H9 (cell line): ENCODE results near the gene LRRC3B. TPM values are rescaled to one million over a fixed set of nuclear protein-coding genes. Genes with fewer than 3 reads are reported as not detected.

Experiments
- DNase-seq: peaks from one replicate; pipeline ENCODE4 v3.0.0-alpha.2; 2017
- H2AFZ ChIP-seq: one replicate; pipeline ENCODE4 v1.6.1; 2013; ENCODE audit warnings: mild to moderate bottlenecking, low read length, control low read depth, moderate library complexity
- H2AK5ac ChIP-seq: 2 replicates; pipeline ENCODE4 v1.6.1; 2013; ENCODE audit warnings: low read length, control low read depth, mixed read lengths; ENCODE audit not compliant: insufficient read length
- H2BK120ac ChIP-seq: one replicate; pipeline ENCODE4 v1.6.1; 2013; ENCODE audit warnings: low read depth, mild to moderate bottlenecking, low read length, control low read depth, inconsistent platforms; ENCODE audit not compliant: poor library complexity, severe bottlenecking
- H2BK12ac ChIP-seq: 2 replicates; pipeline ENCODE4 v1.6.1; 2013; ENCODE audit warnings: low read length, control low read depth, mixed read lengths, low read depth; ENCODE audit not compliant: insufficient read length
- H2BK15ac ChIP-seq: 2 replicates; pipeline ENCODE4 v1.6.1; 2013; ENCODE audit warnings: low read depth, low read length, control low read depth
- H2BK20ac ChIP-seq: one replicate; pipeline ENCODE4 v1.6.1; 2013; ENCODE audit warnings: low read depth, mild to moderate bottlenecking, low read length, control low read depth, inconsistent platforms; ENCODE audit not compliant: poor library complexity, severe bottlenecking
- H2BK5ac ChIP-seq: 2 replicates; pipeline ENCODE4 v1.6.1; 2013; ENCODE audit warnings: low read length, control low read depth, mixed read lengths; ENCODE audit not compliant: insufficient read length
- H3K14ac ChIP-seq: 2 replicates; pipeline ENCODE4 v1.6.1; 2013; ENCODE audit warnings: low read length, control low read depth; ENCODE audit not compliant: insufficient read depth
- H3K18ac ChIP-seq: 2 replicates; pipeline ENCODE4 v1.6.1; 2013; ENCODE audit warnings: low read depth, mild to moderate bottlenecking, mixed read lengths, low read length, control low read depth; ENCODE audit not compliant: insufficient read length
- H3K23ac ChIP-seq: 2 replicates; pipeline ENCODE4 v1.6.1; 2013; ENCODE audit warnings: low read length, control low read depth, mixed read lengths, low read depth; ENCODE audit not compliant: insufficient read length
- H3K23me2 ChIP-seq: 2 replicates; pipeline ENCODE4 v1.6.1; 2013; ENCODE audit warnings: low read depth, mild to moderate bottlenecking, mixed read lengths, low read length, control low read depth; ENCODE audit not compliant: insufficient read length, poor library complexity, severe bottlenecking
- H3K27ac ChIP-seq: 2 replicates; pipeline ENCODE4 v1.5.1; 2013; ENCODE audit warnings: low read length, control low read depth, mixed read lengths, low read depth; ENCODE audit not compliant: insufficient read length
- H3K27me3 ChIP-seq: 2 replicates; pipeline ENCODE4 v1.6.1; 2013; ENCODE audit warnings: low read length, control low read depth, inconsistent platforms; ENCODE audit not compliant: insufficient read depth
- H3K4ac ChIP-seq: 2 replicates; pipeline ENCODE4 v1.6.1; 2013; ENCODE audit warnings: low read depth, mild to moderate bottlenecking, control low read depth, inconsistent platforms, low read length, moderate library complexity
- H3K4me1 ChIP-seq: 2 replicates; pipeline ENCODE4 v1.6.1; 2013; ENCODE audit warnings: low read length, control low read depth, inconsistent platforms; ENCODE audit not compliant: insufficient read depth
- H3K4me2 ChIP-seq: 2 replicates; pipeline ENCODE4 v1.6.1; 2013; ENCODE audit warnings: low read length, control low read depth, mixed read lengths; ENCODE audit not compliant: insufficient read length, insufficient read depth
- H3K56ac ChIP-seq: 2 replicates; pipeline ENCODE4 v1.6.1; 2013; ENCODE audit warnings: low read depth, mild to moderate bottlenecking, mixed read lengths, low read length, control low read depth; ENCODE audit not compliant: insufficient read length
- H3K79me1 ChIP-seq: 2 replicates; pipeline ENCODE4 v1.6.1; 2013; ENCODE audit warnings: low read depth, mild to moderate bottlenecking, moderate library complexity, low read length, control low read depth, inconsistent platforms; ENCODE audit not compliant: insufficient read depth, poor library complexity, severe bottlenecking
- H3K79me2 ChIP-seq: 2 replicates; pipeline ENCODE4 v1.6.1; 2013; ENCODE audit warnings: low read length, control low read depth, inconsistent platforms; ENCODE audit not compliant: insufficient read depth
- H3K9ac ChIP-seq: 2 replicates; pipeline ENCODE4 v1.6.1; 2013; ENCODE audit warnings: low read length, control low read depth, mixed read lengths; ENCODE audit not compliant: insufficient read length; ENCODE audit errors: extremely low read depth
- H3K9me3 ChIP-seq: one replicate; pipeline ENCODE4 v1.6.1; 2013; ENCODE audit warnings: low read depth, low read length, inconsistent platforms; ENCODE audit not compliant: control insufficient read depth
- H3T11ph ChIP-seq: one replicate; pipeline ENCODE4 v1.6.1; 2013; ENCODE audit warnings: mild to moderate bottlenecking, low read length, control low read depth, inconsistent platforms
- H4K20me1 ChIP-seq: one replicate; pipeline ENCODE4 v1.6.1; 2013; ENCODE audit not compliant: control insufficient read depth, insufficient read length, insufficient read depth
- H4K5ac ChIP-seq: 2 replicates; pipeline ENCODE4 v1.6.1; 2013; ENCODE audit warnings: low read depth, mild to moderate bottlenecking, mixed read lengths, low read length, control low read depth; ENCODE audit not compliant: insufficient read length
- H4K8ac ChIP-seq: replicated peaks from 2 replicates; pipeline ENCODE4 v1.6.1; 2013; ENCODE audit warnings: low read length, control low read depth, mixed read lengths, low read depth; ENCODE audit not compliant: insufficient read length
- H4K91ac ChIP-seq: 2 replicates; pipeline ENCODE4 v1.6.1; 2013; ENCODE audit warnings: low read depth, mild to moderate bottlenecking, moderate library complexity, mixed read lengths, low read length, control low read depth; ENCODE audit not compliant: insufficient read length
- H3K27ac Mint-ChIP-seq, 3 experiments: 2 replicates in 2 of 3; 3 replicates in 1 of 3; pipeline ENCODE4 v1.8.0; 2020 to 2021; ENCODE audit warnings: mixed read lengths in 3 of 3, mild to moderate bottlenecking in 1 of 3, moderate library complexity in 1 of 3
- H3K27me3 Mint-ChIP-seq: 2 replicates; pipeline ENCODE4 v1.8.0; 2021; ENCODE audit warnings: low read depth, mild to moderate bottlenecking, moderate library complexity, mixed read lengths
- H3K36me3 Mint-ChIP-seq, 3 experiments: 2 replicates in 2 of 3; 3 replicates in 1 of 3; pipeline ENCODE4 v1.8.0; 2020 to 2021; ENCODE audit warnings: low read depth in 3 of 3, mixed read lengths in 3 of 3; ENCODE audit not compliant: insufficient read depth in 1 of 3
- H3K4me1 Mint-ChIP-seq, 2 experiments: 2 replicates each; pipeline ENCODE4 v1.8.0; 2020; ENCODE audit warnings: mixed read lengths in 2 of 2
- H3K4me3 Mint-ChIP-seq, 2 experiments: 2 replicates in 1 of 2; 3 replicates in 1 of 2; pipeline ENCODE4 v1.8.0; 2020 to 2021; ENCODE audit warnings: mild to moderate bottlenecking in 2 of 2, mixed read lengths in 2 of 2, moderate library complexity in 1 of 2
- H3K9me3 Mint-ChIP-seq, 2 experiments: 2 replicates in 1 of 2; 3 replicates in 1 of 2; pipeline ENCODE4 v1.8.0; 2020; ENCODE audit warnings: mild to moderate bottlenecking in 2 of 2, mixed read lengths in 2 of 2, moderate library complexity in 1 of 2
- WGBS: extraction: QIAGEN DNeasy Blood & Tissue Kit; methylation state at CpG from one replicate; pipeline ENCODE4 v1.1.7; 2013; ENCODE audit warnings: missing lambda C conversion rate, low lambda C conversion rate, mixed read lengths; ENCODE audit not compliant: insufficient read length; ENCODE audit errors: extremely low coverage; 5-methylcytosine and 5-hydroxymethylcytosine counted together
- total RNA-seq: library from RNA; stranded (reverse); gene quantifications from 2 replicates; pipeline ENCODE4 v1.2.1, GENCODE V29; 2021
- TF ChIP-seq, protein P1 (sequence below): fragments of 200-600 bp; sonication (generic); conservative IDR thresholded peaks from 3 replicates; pipeline ENCODE4 v1.8.0; 2021; ENCODE audit warnings: antibody characterized with exemption, mild to moderate bottlenecking

The LRRC3B gene
- total RNA-seq, 1 experiment from 2014 or later, result 0.35 TPM

DNA sequence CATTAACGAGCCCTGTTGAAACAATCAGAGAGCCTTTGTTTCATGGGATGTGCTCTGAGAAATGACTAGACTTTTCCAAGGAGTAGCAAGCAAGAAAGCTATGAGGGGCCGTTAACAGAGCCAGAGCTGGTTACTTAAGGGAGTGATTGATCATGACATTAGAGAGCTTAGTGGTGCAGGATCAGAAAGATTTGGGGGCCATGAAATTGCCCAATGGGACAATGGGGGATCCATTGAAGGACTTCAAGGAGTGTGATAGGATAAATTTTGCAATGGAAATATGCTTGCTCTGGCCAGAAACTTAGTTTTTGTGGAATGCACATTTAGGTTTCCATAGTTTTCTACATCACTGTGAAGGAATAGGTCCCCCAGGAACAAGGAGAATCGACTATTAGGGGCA lies 45.6 kb downstream of the LRRC3B start:
- no peaks in the 10 kb centered on the region for H3K4me1 Mint-ChIP-seq
- Histone ChIP-seq H3K4ac (no peak overlapping the region), H3K9me3 (no peaks in the 10 kb centered on the region), H3K27me3 (no peaks in the 10 kb centered on the region), H3K79me1 (no peaks in the 10 kb centered on the region), H3K79me2 (no peaks in the 10 kb centered on the region), H4K91ac (no peak overlapping the region), H3T11ph (no peak overlapping the region), H4K20me1 (no peaks in the 10 kb centered on the region), H3K18ac (no peak overlapping the region), H2BK12ac (no peak overlapping the region), H3K4me2 (no peak overlapping the region), H2BK5ac (no peak overlapping the region), H3K56ac (no peak overlapping the region), H3K27ac (no peak overlapping the region), H2BK20ac (no peak overlapping the region), H3K23me2 (no peaks in the 10 kb centered on the region), H3K4me1 (no peaks in the 10 kb centered on the region), H3K9ac (no peak overlapping the region), H3K23ac (no peak overlapping the region), H3K14ac (no peak overlapping the region), H4K5ac (no peak overlapping the region), H2AK5ac (no peak overlapping the region), H2BK120ac (no peak overlapping the region), H2BK15ac (no peak overlapping the region), H4K8ac (no peak overlapping the region), H2AFZ (no peak overlapping the region)
- H3K27me3 Mint-ChIP-seq, result no peaks in the 10 kb centered on the region
- H3K36me3 Mint-ChIP-seq, result no peaks in the 10 kb centered on the region
- H3K27ac Mint-ChIP-seq, result no peak overlapping the region
- no peaks in the 10 kb centered on the region for H3K9me3 Mint-ChIP-seq
- H3K4me3 Mint-ChIP-seq, result no peak overlapping the region
- no CpG with 5 or more reads among the region's 3 CpGs for WGBS
- TF ChIP-seq, protein P1, sequence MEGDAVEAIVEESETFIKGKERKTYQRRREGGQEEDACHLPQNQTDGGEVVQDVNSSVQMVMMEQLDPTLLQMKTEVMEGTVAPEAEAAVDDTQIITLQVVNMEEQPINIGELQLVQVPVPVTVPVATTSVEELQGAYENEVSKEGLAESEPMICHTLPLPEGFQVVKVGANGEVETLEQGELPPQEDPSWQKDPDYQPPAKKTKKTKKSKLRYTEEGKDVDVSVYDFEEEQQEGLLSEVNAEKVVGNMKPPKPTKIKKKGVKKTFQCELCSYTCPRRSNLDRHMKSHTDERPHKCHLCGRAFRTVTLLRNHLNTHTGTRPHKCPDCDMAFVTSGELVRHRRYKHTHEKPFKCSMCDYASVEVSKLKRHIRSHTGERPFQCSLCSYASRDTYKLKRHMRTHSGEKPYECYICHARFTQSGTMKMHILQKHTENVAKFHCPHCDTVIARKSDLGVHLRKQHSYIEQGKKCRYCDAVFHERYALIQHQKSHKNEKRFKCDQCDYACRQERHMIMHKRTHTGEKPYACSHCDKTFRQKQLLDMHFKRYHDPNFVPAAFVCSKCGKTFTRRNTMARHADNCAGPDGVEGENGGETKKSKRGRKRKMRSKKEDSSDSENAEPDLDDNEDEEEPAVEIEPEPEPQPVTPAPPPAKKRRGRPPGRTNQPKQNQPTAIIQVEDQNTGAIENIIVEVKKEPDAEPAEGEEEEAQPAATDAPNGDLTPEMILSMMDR, result no peak
- DNase-seq, result no peak
